ENCODE results near the gene ZNF438. TPM values are rescaled to one million over a fixed set of nuclear protein-coding genes. Genes with fewer than 3 reads are reported as not detected.
A peak's percentile ranks its signal among the peaks of the same experiment; 100 is the strongest.

ZNF438 gene
- total and polyA plus RNA-seq, 9 donors, result 10.5 to 14.5 (median 12.7) TPM

DNA sequence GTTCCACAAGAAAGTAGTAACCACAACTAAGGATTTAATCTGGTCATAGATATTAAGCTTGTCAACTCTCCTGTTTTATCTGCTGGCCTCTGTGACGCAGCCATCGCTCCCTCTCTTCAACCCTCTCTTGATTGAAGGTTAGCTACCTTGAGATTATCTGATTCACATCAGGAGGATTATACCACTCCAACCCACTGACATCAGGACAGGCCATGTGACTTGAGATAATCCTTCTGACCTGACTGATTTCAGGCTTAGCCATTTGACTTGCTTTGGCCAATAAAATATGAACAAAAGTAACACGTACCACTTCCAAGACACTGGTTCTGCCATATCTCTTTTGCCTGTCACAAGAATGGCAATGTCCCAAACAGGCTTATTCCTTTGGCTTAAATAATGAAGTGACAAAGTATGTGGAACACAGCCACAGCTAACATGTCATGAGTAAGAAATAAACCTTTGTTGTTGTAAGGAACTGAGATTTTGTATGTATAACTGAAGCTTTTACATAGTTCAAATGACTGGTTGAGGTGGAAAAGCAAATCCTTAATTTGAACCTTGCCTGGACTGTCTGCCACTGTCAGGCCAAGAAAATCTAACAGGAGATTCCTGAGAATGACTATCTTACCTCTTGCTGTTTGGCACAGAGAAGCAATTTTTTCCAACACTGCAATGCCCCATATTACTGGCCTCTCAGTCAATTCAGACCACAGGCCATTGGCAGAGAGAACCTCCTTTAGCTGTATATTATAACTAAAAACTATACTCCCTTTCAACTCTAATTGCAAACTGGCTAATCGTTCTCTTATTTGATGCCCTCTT, 13.9 kb downstream of the ZNF438 start:
- Histone ChIP-seq H3K27ac (ENCODE audit: low read length) (no peak overlapping the region), H3K4me3 (ENCODE audit: low read length) (no peak overlapping the region), H3K36me3 (ENCODE audit: control insufficient read depth, insufficient read depth, low read length) (no peaks in the 10 kb centered on the region), H3K27me3 (ENCODE audit: control insufficient read depth, insufficient read depth, low read length) (no peaks in the 10 kb centered on the region), H3K4me1 (ENCODE audit: control insufficient read depth, insufficient read depth, low read length) (no peaks in the 10 kb centered on the region), H3K9me3 (replicated peaks; ENCODE audit: control insufficient read depth, low read depth, low read length) (no peaks in the 10 kb centered on the region)
- WGBS (ENCODE audit: insufficient coverage), result 80% methylated on average over 1 of the region's 4 CpGs
- no peak for DNase-seq

DNA sequence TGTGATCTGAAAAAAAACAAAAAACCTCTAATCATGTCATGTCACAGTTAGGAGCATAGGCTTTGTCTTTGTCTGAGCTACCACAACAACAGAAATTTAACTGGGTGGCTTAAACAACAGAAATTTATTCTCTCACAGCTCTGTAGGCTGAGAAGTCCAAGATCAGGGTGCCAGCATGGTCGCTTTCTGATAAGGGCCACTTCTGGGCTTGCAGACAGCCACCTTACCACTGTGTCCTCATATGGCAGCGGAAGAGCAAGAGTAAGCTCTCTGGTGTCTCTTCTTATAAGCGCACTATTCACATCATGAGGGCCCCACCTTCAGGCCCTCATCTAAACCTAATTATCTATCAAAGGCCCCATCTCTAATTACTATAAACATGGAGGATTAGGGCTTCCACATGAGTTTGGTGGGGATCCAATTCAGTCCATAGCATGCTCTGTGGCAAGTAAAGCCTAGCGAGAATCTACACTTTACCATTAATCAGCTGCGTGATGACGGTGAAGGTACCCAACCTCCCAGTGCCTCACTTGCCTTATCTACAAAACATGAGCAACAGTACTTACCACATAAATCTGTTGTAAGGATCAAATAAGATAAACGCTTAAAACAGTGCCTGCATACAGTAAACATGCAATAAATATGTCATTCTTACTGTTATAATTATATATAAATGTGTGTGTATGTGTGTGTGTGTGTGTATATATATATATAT, 17.3 kb downstream of the ZNF438 start:
- Histone ChIP-seq H3K4me3 (ENCODE audit: low read length) (no peak overlapping the region), H3K9me3 (replicated peaks; ENCODE audit: control insufficient read depth, low read depth, low read length) (no peaks in the 10 kb centered on the region), H3K4me1 (ENCODE audit: control insufficient read depth, insufficient read depth, low read length) (peaks cover 10% of the 10 kb centered on the region), H3K36me3 (ENCODE audit: control insufficient read depth, insufficient read depth, low read length) (no peaks in the 10 kb centered on the region), H3K27ac (ENCODE audit: low read length) (no peak overlapping the region), H3K27me3 (ENCODE audit: control insufficient read depth, insufficient read depth, low read length) (no peaks in the 10 kb centered on the region)
- no peak for DNase-seq
- WGBS (ENCODE audit: insufficient coverage), result 100% methylated on average over 1 of the region's 7 CpGs

DNA sequence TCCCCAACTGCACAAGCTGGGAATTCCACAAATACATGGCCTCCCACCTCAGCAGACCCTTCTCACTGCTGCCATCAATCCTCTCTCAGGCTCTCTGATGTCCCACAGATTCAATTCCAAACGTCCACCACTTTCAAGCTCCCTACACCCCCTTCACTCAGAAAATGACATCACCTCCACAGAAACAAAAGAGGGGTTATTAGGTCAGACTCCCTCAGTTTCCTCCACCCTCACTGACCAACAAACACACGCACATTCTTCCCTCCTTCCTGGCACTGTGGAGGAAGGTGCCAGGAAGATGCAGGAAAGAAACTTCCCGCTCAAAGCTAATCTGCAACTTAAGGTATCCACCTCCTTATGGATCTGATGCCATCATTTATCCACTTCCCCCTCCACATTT, 18.3 kb downstream of the ZNF438 start:
- 58% methylated on average over 3 of the region's 3 CpGs for WGBS (ENCODE audit: insufficient coverage)
- H3K36me3 ChIP-seq (ENCODE audit: control insufficient read depth, insufficient read depth, low read length), result no peaks in the 10 kb centered on the region
- H3K27me3 ChIP-seq (ENCODE audit: control insufficient read depth, insufficient read depth, low read length), result no peaks in the 10 kb centered on the region
- H3K4me1 ChIP-seq (ENCODE audit: control insufficient read depth, insufficient read depth, low read length), result peaks cover 10% of the 10 kb centered on the region
- DNase-seq, result no peak
- no peak overlapping the region for H3K27ac ChIP-seq (ENCODE audit: low read length)
- H3K9me3 ChIP-seq (replicated peaks; ENCODE audit: control insufficient read depth, low read depth, low read length), result no peaks in the 10 kb centered on the region
- no peak overlapping the region for H3K4me3 ChIP-seq (ENCODE audit: low read length)

DNA sequence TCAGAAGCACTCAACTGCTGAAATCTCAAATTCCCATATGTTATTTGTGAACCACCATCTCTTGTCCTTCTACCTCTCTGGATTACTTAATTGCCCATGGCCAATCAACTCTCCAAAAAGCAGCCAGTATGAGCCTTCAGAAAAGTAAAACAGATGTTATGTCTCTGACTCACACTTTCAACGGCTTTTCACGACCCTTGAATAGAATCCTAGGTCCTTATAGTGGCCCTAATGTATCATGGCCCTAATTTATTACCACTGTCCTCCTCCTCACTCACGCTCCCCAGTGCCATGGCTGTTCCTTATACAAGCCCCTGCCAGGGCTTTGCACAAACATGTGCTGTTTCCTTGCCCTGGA, 20.0 kb downstream of the ZNF438 start:
- Histone ChIP-seq H3K4me1 (ENCODE audit: control insufficient read depth, insufficient read depth, low read length) (peaks cover 11% of the 10 kb centered on the region), H3K27ac (ENCODE audit: low read length) (peak overlapping the region; percentile 80)

DNA sequence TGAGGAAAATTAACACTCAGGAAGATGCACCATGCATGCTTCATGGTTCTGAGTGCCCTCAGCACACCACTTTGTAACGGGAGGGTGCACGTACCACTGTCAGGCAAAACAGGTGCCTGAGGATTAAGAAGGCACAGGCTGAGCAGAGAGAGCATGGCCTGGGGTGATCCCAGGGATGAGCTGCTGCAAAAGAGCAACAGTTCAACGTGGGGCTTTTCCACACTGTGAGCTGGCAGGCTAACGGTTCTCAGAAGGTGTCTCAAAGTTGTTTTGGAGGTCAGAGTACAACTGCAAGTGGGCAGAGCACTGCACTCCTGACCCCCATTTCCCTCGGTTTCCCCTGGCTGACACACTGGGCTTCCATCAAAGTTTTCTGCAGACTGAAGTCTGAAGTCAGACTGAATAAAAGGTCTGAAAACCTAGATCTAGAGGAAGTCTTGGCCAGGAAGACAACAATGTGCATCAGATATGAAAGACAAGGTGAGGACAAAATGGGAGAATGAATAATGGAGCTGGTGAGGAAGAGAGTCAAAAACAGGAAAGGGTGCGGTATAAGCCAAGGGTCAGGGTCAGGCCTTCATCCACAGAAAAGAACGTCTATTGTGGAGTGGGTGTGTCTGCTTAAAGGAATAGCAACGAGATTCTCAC, 20.5 kb downstream of the ZNF438 start:
- Histone ChIP-seq H3K27me3 (ENCODE audit: control insufficient read depth, insufficient read depth, low read length) (no peaks in the 10 kb centered on the region), H3K4me1 (ENCODE audit: control insufficient read depth, insufficient read depth, low read length) (peaks cover 11% of the 10 kb centered on the region), H3K9me3 (replicated peaks; ENCODE audit: control insufficient read depth, low read depth, low read length) (no peaks in the 10 kb centered on the region), H3K36me3 (ENCODE audit: control insufficient read depth, insufficient read depth, low read length) (no peaks in the 10 kb centered on the region), H3K4me3 (ENCODE audit: low read length) (no peak overlapping the region), H3K27ac (ENCODE audit: low read length) (peak overlapping the region; percentile 80)
- DNase-seq, result peak; percentile 75
- 77% methylated on average over 6 of the region's 8 CpGs for whole genome bisulfite sequencing (ENCODE audit: insufficient coverage)

More for the DNA sequence above, 20.0 kb downstream of the ZNF438 start:
- no peak for DNase-seq
- Histone ChIP-seq H3K36me3 (ENCODE audit: control insufficient read depth, insufficient read depth, low read length) (no peaks in the 10 kb centered on the region), H3K9me3 (replicated peaks; ENCODE audit: control insufficient read depth, low read depth, low read length) (no peaks in the 10 kb centered on the region), H3K27me3 (ENCODE audit: control insufficient read depth, insufficient read depth, low read length) (no peaks in the 10 kb centered on the region), H3K4me3 (ENCODE audit: low read length) (no peak overlapping the region)
- 72% methylated on average over 3 of the region's 3 CpGs for WGBS (ENCODE audit: insufficient coverage)

DNA sequence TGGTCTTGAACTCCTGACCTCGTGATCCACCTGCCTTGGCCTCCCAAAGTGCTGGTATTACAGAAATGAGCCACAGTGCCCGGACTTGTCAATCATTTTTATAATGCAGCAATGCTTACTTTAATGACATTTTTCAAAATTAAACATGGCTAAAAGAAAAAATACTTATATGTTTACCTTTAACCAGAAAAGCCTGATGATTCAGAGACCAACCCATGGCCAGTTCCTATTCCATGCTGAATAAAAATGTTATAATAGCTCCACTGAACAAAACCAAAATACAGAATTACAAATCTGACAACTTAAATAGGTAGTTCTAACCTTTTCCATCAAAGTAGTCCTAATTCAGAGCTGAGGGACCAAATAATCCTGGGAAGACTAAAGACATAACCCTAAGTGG, 21.6 kb downstream of the ZNF438 start:
- DNase-seq, result no peak
- Histone ChIP-seq H3K9me3 (replicated peaks; ENCODE audit: control insufficient read depth, low read depth, low read length) (no peaks in the 10 kb centered on the region), H3K27me3 (ENCODE audit: control insufficient read depth, insufficient read depth, low read length) (no peaks in the 10 kb centered on the region), H3K4me3 (ENCODE audit: low read length) (no peak overlapping the region), H3K36me3 (ENCODE audit: control insufficient read depth, insufficient read depth, low read length) (no peaks in the 10 kb centered on the region), H3K27ac (ENCODE audit: low read length) (no peak overlapping the region), H3K4me1 (ENCODE audit: control insufficient read depth, insufficient read depth, low read length) (peaks cover 11% of the 10 kb centered on the region)
- no CpG with 5 or more reads among the region's 2 CpGs for WGBS (ENCODE audit: insufficient coverage)

DNA sequence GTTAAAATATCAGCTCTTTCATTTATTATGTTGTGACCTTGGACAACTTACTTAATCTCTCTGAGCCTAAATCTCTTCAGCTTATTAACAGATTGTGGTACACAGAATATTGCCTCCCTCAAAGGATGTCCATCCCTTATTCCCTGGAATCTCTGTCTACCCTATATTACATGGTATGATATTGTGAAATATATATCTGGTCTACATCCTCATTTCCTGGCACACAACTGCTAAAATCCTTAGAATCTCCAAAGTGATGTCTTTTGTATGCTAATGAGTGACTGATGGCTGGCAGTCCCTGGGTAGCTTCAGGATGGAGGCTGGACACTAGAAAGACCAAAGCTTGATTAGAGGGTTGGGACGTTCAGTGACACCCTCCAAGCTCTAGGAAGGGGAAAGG, 25.8 kb downstream of the ZNF438 start:
- H3K4me1 ChIP-seq (ENCODE audit: control insufficient read depth, insufficient read depth, low read length), result peaks cover 2% of the 10 kb centered on the region
- H3K9me3 ChIP-seq (replicated peaks; ENCODE audit: control insufficient read depth, low read depth, low read length), result no peaks in the 10 kb centered on the region
- no peak overlapping the region for H3K27ac ChIP-seq (ENCODE audit: low read length)
- H3K36me3 ChIP-seq (ENCODE audit: control insufficient read depth, insufficient read depth, low read length), result peaks cover 2% of the 10 kb centered on the region
- no peak for DNase-seq
- no peaks in the 10 kb centered on the region for H3K27me3 ChIP-seq (ENCODE audit: control insufficient read depth, insufficient read depth, low read length)
- no CpG with 5 or more reads among the region's 1 CpG for WGBS (ENCODE audit: insufficient coverage)
- no peak overlapping the region for H3K4me3 ChIP-seq (ENCODE audit: low read length)

DNA sequence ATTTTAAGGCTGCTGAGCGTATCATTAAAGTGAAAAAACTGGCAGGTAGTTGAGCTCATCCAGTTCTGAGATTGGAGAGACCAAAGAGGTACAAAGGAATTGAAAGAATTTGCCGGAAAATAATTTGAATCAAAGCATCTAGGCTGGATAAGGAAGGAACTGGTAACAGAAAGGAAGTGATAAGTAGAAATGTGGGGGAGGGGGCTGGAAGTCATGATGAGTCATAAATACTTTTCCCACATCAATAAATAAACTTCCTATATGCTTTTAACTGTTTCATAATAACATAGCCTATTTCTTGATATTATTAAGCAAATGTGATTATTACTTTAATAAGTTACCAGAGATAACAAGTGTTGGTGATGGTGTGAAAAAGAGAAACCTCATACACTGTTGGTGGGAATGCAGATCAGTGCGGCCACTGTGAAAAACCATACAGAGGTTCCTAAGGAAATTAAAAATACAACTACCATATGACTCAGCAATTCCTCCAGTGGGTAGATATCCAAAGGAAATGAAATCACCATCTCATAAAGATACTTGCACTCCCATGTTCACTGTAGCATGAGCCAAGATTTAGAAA, 27.0 kb downstream of the ZNF438 start:
- Histone ChIP-seq H3K27me3 (ENCODE audit: control insufficient read depth, insufficient read depth, low read length) (no peaks in the 10 kb centered on the region), H3K4me1 (ENCODE audit: control insufficient read depth, insufficient read depth, low read length) (peaks cover 2% of the 10 kb centered on the region), H3K27ac (ENCODE audit: low read length) (no peak overlapping the region), H3K9me3 (replicated peaks; ENCODE audit: control insufficient read depth, low read depth, low read length) (no peaks in the 10 kb centered on the region), H3K4me3 (ENCODE audit: low read length) (no peak overlapping the region), H3K36me3 (ENCODE audit: control insufficient read depth, insufficient read depth, low read length) (peaks cover 2% of the 10 kb centered on the region)
- 100% methylated on average over 1 of the region's 3 CpGs for WGBS (ENCODE audit: insufficient coverage)
- no peak for DNase-seq

DNA sequence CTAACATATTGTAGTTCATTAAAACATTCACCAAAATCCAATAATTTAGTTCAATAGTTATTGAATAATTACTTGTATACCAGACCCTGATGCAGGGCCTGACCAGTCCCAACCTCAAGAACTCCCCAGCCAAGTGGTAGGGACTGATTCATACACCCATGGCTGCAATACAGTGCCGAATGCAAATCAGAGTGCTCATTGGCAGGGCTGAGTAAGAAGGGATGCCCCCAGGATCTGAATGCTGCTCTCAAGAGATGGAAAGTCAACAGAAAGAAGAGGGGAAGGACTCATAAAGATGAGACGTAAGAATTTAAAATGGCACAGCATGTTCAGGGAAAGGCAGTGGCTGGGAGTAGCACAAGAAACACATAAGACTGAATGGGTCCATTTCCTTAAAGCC, 29.9 kb downstream of the ZNF438 start:
- peaks cover 4% of the 10 kb centered on the region for H3K4me1 ChIP-seq (ENCODE audit: control insufficient read depth, insufficient read depth, low read length)

DNA sequence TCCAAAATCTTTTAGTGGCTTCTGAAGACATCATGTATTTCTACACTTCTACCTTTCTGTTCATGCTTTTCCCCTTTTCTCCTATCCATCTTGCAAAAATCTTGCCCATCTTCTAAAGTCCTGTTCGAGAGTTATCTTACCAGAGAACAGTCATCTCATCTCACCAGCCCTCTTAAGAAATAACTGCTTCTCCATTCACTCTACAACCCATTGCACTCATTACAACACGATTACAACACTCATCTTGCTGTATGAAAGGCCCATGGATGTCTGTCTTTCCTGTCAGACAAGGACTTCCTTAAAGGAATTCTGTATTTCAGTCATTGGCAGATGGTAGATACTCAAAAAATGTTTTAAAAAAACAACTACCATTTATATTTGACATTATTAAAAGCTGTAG, 30.8 kb downstream of the ZNF438 start:
- Histone ChIP-seq H3K4me1 (ENCODE audit: control insufficient read depth, insufficient read depth, low read length) (peaks cover 4% of the 10 kb centered on the region), H3K4me3 (ENCODE audit: low read length) (no peak overlapping the region), H3K27me3 (ENCODE audit: control insufficient read depth, insufficient read depth, low read length) (no peaks in the 10 kb centered on the region), H3K36me3 (ENCODE audit: control insufficient read depth, insufficient read depth, low read length) (peaks cover 2% of the 10 kb centered on the region), H3K9me3 (replicated peaks; ENCODE audit: control insufficient read depth, low read depth, low read length) (no peaks in the 10 kb centered on the region), H3K27ac (ENCODE audit: low read length) (no peak overlapping the region)
- WGBS (ENCODE audit: insufficient coverage), result 90% methylated on average over 1 of the region's 2 CpGs
- DNase-seq, result no peak

More for the DNA sequence above, 29.9 kb downstream of the ZNF438 start:
- no peaks in the 10 kb centered on the region for H3K27me3 ChIP-seq (ENCODE audit: control insufficient read depth, insufficient read depth, low read length)
- no peak overlapping the region for H3K4me3 ChIP-seq (ENCODE audit: low read length)
- DNase-seq, result no peak
- H3K9me3 ChIP-seq (replicated peaks; ENCODE audit: control insufficient read depth, low read depth, low read length), result no peaks in the 10 kb centered on the region
- peaks cover 2% of the 10 kb centered on the region for H3K36me3 ChIP-seq (ENCODE audit: control insufficient read depth, insufficient read depth, low read length)
- WGBS (ENCODE audit: insufficient coverage), result 88% methylated on average over 1 of the region's 2 CpGs
- H3K27ac ChIP-seq (ENCODE audit: low read length), result no peak overlapping the region

Measured in muscle of leg (tissue), 11 donors.